NCI-H226 (cell line): ENCODE data around the gene PLA2G5.
A peak's percentile ranks its signal among the peaks of the same experiment; 100 is the strongest.
"Not testable (repeated sequence)": the region's sequence is repeated elsewhere in the genome, so short reads cannot be mapped to it uniquely, and the experiment has no call there.

Source experiments
- DNase-seq: peaks from one replicate; pipeline ENCODE4 v3.0.0-alpha.2; 2015

PLA2G5 gene, protein sequence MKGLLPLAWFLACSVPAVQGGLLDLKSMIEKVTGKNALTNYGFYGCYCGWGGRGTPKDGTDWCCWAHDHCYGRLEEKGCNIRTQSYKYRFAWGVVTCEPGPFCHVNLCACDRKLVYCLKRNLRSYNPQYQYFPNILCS

DNA sequence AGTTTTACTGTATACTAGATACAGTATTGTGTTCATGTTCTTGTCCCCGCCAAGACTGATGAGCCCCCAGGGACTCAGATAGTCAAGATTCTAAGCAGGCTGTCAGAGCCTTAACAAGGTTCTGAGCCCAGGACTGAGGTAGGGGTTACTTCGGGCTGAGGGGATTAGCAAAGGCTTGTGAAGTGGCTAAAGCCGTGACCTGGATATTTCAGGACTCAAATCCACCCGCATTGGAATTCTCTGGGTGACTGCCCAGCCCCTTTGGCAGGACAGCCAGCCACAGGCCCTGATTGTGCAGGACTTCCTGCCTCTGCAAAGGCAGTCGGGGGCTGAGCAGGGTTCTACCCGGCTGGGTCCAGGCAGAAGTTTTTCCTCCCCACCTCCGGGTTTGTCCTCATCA is at the start of gene PLA2G5:
TSS of gene PLA2G5 (plus strand) at position 321 of the 400 bp plus-strand sequence. CDS start 14,637 bp downstream, outside the sequence.
- no peak for DNase-seq

DNA sequence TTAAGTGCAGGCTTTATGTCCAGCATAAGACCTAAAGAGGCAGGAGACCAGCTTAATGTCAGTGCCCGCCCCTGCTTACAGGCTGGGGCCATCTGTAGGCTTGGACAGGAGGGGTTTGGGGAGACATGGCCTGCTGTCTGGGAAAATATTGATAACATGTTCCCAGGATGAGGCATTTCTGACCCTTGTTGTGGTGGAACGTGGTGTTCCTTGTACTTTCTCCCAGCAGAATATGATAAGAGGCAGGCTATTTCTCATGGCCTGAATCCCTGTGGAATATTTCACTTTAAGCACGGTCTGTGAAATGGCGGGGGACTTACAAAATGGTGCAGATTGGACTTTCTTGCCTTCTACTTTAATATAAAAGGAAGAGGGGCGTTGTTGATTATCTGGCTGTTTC is 41.9 kb upstream of the PLA2G5 start:
- DNase-seq = no peak

DNA sequence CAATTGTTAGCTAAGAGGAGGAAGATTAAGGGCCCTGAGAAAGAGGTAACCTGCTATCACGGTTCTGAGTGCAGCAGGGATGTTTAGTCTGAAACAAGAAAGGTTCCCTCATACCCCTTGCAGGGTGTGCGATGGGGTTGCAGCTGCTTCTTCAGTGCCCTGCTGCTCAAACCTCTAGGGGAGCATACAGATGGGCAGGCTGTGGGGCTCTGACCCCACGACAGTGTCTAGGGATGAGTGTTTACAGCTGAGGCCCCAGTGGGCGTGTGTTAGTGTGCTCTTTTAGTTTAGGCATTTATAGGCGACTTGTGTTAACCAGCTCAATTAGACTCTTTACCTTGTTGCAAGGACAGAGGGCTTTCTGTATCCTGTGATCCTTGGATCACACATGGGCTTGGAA is 41.3 kb upstream of the PLA2G5 start:
- no peak for DNase-seq

DNA sequence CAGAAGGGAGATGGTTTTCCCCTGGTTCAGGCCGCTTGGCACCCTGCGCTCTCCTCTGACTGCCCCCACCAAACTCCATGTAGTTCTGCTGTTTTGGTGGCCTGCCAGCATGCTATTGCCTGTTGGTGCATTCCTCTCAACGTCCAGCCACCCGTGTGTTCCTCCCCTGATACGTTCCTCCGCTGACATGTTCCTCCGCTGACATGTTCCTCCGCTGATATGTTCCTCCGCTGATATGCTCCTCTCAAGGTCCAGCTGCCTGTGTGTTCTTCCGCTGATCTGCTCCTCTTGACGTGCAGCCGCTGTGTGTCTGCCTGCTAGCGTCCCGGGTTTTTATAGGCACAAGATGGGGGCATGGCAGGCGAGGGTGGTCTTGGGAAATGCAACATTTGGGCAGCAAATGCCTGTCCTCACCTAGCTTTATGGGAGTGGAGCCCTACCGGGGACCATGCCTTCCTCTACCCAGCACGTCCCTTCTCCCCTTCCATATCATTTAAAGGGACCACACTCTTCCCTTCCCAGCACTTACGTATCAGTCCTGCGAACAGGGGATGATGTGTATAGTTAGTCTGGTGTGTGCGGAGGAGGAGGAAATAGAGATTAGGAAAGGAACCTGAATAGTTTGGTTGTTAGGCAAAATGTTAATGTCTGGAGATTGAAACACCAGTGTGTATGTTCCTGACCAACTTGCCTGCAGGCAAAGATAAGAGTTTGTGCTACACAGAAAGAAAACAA is 40.6 kb upstream of the PLA2G5 start:
- no peak for DNase-seq

DNA sequence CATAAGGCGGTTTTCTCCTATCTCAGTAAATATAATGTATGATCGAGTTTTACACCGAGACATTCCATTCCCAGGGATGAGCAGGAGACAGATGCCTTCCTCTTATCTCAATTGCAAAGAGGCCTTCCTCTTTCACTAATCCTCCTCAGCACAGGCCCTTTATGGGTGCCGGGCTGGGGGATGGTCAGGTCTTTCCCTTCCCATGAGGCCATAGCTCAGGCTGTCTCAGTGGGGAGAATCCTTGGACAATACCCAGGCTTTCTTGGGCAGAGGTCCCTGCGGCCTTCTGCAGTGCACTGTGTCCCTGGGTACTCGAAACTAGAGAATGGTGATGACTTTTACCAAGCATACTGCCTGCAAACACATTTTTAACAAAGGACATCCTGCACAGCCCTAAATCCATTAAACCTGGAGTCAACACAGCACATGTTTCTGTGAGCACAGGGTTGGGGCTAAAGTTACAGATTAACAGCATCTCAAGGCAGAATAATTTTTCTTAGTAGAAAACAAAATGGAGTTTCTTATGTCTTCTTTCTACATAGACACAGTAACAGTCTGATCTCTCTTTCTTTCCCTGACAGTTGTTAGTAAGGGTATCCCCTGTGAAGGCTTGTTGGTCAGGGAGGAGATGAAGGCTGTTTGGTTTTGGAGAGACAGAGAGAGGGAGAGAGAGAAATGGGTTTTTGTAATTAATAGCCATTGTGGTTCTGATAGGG is 39.4 kb upstream of the PLA2G5 start:
- not testable (repeated sequence) for DNase-seq

DNA sequence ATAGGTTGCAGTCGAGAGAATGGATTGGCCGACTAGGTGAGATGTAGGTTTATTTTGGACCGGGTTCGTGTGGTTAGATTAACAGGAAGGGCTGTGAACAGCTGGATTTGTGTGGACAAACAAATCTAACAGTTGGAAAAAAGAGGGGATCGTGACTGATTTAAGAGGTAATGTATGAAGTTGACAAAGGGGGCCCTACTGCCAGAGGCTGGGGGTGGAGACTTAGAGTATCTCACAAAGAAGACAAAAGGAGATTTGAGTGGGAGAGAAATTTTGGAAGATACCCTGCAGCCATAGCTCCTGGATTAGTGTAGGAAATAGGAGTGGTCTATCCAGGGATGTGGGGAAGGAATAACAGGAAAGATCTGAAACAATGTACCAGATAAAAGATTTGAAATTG is 38.8 kb upstream of the PLA2G5 start:
- no peak for DNase-seq

DNA sequence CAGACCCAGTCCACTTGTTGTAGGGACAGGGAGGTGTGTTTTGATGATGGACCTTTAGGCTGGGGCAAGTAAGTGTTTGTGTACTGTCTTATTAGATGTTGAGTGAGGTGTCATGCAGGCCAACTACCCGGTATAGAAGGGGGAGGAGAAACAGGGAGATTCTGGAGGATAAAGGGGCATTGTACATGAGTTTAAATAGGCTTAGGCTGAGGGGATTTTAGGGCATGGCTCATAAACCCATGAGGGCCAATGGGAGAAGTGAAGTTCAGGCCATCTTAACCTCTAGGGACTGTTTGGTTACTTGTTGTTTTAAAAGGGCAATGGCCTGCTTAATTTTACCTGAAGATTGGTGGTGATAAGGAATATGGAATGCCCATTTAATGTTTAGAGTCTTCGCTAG is 38.2 kb upstream of the PLA2G5 start:
- no peak for DNase-seq

DNA sequence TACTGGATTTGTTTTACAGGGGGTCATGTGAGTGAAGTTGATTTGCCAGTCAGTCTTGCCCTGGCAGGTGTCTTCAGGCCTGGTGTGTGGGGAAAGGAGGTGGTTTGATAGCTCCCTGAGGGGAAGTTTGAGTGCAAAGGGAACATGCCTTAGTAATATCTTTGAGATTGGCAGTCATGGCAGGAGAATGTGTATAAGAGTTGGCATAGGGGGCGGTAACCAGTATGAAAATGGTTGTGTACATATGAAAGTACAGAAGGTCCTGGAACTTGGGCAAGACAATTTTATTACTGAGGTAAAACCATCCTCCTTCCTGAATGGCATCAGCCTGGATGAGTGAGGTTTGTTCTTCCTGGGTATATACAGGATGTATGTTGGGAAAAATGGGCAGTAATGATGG is 37.6 kb upstream of the PLA2G5 start:
- DNase-seq = no peak

DNA sequence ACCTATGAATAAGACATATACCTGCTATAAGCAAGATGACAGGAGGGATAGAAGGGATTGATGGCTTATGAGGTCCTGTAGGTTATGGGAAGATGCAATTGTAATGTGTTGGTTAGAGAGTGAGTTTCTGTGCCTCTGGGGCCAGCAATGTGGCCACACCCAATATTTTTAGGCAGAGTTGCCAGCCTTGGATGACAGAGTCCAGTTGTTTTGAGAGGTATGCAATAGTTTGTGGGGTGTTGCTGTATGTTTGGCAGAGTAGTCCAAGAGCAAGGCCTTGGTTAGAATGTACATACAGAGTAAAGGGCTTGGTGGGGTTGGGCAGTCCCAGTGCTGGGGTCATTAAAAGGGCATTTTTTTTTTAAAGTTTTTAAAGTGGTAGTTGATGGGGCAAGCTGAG is 36.6 kb upstream of the PLA2G5 start:
- DNase-seq = no peak

DNA sequence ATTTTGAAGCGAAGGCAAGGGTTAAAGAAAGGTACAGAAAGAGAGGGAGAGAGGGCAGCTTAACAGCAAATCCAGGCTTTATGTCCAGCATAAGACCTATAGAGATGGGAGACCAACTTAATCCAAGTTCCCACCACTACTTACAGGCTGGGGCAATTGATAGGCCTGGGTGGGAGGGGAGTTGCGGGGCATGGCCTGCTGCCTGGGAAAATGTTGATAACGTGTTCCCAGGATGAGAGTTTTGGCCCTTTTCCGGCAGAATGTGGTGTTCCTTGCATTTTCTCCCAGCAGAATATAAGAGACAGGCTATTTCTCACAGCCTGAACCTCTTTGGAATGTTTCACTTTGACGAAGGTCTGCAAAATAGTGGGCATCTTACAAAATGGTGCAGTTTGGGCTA is 34.9 kb upstream of the PLA2G5 start:
- DNase-seq = no peak

DNA sequence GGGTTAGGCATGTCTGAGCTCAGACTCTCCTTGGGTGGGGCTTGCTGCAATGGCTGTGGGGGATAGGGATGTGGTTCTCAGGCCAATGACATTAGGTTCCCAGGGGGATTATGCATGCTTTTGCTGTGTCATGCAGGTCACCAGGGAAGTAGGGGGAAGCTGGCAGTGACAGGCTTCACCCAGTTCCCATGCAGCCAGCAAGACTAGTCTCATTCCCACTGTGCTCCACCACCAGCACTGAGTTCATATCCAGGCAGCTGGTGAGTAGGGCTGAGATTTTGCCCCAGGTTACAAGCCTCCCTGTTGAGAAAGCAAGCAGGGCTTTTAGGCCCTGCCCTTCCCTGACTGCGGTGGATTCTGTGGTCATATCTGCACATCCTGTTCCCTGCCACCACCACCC is 32.1 kb upstream of the PLA2G5 start:
- no peak for DNase-seq

DNA sequence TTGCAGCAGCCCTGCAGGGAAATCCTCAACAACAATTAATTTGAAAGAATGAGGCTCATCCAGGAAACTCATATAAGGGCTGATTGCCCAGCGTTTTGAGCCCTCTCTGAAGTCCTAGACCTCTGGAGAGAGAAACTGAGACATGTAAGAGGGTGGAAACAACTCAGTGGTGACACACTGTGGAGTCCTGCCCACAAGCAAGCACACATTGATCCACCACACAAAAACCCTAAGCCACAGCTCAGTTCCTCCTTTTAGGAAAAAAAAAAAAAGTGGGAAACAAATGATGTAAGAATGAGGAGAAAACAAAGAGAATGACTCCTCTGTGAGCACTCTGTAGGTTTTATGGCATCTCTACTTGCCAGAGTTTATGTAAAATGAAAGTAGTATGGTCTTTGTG is 22.9 kb upstream of the PLA2G5 start:
- DNase-seq = no peak

DNA sequence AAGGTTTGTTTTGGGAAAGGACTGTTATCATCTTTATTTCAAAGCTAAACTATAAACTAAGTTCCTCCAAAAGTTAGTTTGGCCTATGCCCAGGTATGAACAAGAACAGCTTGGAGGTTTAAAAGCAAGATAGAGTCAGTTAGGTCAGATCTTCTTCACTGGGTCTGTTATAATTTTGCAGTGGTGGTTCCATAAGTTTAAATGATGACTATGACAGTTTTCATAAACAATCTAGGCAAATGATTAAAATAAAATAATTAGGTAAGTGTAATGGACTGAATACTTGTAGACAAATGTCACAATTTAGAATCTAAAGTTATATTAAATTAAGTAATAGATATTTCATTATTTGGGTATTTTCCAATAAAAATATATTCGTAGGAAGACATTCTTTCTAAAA is 21.4 kb upstream of the PLA2G5 start:
- DNase-seq = no peak

DNA sequence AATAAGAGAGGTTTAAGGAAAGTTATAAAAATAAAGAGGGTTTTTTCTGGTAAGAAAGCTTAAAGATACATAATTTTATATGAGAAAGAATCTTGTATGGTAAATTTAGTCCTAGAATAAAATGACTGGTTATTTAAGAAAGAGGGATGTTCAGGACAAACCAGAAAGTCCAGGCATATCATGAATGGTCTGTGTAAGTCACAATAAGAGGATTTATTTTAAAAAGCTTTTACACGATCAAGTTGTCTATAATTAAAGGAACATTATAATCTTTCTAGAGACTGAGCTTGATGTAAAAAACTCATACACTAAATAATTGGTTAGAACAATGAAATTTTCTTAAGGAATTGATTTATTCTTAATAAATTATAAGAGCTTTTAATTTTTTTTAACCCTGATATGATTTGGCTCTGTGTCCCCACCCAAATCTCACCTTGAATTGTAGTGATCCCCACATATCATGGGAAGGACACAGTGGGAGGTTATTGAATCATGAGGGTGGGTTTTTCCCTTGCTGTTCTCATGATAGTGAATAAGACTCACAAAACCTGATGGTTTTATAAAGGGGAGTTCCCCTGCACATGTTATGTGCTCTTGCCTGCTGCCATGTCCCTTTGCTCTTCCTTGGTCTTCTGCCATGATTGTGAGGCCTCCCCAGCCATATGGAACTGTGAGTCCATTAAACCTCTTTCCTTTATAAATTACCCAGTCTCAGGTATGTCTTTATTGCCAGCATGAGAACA is 20.8 kb upstream of the PLA2G5 start:
- not testable (repeated sequence) for DNase-seq

DNA sequence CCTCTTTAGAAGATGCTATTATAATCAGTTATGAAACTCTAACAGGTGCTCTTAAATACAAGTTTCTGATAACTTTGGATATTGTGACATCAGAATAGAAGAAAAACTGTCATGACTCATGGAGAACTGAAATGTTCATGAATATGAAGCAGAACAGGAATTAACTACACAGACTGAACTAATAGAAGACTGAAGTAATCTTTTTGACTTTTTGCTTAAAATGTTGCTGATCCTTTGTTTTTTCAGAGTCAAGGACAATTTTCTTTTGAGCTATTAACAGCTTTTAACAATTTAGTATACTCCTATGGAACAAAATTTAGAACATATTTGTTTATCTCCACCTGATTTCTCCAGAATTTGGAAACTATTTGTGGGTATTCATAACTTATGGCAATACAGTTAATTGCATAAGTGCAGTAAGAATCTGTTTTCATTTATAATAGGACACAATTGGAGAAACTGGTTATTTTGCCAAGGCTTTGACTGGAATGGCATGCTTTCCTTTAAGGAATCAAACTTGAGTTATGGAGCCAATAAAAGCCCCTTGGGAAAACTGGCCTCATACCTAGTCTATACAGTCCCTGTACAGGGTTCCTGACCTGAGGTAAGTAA is 18.7 kb upstream of the PLA2G5 start:
- DNase-seq = no peak

DNA sequence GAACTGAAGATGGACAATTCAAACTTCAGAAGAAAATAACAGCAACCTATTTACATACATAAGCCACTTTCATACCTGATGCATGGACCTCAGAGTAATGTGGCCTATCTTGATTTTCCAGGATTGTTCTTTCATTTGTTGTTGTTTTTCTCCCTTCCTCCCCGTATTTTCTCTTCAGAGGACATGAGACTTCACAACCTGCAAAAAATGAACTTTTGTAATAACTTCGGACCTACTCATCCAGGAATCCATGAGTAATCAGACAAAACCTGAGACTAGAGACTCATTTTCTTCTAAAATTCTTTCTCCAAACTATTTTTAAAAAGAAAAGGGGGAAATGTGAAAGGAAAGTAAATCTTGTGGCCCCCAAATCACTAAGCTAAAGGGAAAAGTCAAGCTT is 17.6 kb upstream of the PLA2G5 start:
- no peak for DNase-seq

DNA sequence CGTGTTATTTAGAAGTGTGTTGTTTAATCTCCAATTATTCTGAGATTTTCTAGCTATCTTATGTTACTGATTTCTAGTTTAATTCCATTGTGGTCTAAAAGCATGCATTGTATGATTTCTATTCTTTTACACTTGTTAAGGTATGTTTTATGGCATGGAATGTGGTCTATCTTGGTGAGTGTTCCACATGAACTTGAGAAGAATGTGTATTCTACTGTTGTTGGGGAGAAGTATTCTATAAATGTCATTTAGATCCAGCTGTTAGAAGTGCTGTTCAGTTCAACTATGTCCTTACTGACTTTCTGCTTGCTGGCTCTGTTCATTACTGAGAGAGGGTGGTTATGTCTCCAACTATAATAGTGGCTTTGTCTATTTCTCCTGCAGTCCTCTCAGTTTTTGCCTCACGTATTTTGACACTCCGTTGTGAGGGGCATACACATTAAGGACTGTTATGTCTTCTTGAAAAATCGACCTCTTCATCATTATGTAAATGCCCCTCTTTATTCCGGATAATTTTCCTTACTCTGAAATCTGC is 12.0 kb upstream of the PLA2G5 start:
- DNase-seq = no peak

DNA sequence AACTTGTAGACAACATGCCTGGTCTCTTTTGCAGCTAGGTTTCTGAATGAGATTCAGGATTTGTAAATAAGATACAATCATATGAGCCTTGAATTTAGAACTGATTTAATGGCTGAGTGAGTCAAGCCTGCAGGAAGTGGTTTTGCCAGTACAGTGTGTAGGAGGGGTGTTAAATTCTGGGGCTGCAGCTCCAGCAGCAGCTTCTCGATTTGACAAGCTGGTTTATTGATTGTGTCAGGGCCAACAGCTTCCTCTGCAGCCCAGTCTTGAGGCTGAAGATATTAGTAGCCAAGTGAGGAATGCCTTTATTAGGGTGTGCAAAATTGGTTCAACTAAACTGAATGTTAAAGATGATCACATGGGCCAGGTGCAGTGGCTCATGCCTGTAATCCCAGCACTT is 11.5 kb upstream of the PLA2G5 start:
- peak; percentile 70 for DNase-seq

DNA sequence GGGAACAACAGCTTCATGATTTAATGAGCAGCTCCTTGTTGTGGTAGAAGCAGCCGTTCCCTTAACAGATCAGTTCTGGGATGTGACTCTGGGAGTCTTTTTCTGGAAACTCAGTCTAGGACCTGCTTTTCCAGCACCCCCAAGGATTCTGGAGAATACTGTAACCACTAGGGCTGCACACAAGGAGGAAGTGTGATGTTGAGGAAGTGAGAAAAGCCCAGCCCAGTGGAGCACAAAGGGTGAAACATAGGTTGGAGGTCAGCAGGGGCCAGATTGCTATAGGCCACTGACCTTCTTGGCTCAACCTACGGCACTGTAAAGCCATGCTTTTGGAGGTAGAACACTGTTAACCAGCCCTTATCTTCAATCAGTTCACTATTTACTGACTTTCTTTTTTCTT is 10.1 kb upstream of the PLA2G5 start:
- DNase-seq = no peak

DNA sequence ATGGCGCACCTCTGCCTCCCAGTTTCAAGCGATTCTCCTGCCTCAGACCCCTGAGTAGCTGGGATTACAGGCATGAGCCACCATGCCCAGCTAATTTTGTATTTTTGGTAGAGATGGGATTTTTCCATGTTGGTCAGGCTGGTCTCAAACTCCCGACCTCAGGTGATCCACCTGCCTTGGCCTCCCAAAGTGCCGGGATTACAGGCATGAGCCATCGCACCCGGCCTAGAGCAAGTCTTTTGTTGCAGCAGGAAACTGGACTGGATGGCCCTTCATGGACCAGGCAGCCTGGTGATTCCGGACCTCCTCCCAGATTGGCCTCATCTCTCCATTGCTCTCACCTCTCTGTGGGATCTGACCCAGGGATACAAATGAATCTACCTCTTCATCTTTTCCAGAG is 9.2 kb upstream of the PLA2G5 start:
- DNase-seq = not testable (repeated sequence)

DNA sequence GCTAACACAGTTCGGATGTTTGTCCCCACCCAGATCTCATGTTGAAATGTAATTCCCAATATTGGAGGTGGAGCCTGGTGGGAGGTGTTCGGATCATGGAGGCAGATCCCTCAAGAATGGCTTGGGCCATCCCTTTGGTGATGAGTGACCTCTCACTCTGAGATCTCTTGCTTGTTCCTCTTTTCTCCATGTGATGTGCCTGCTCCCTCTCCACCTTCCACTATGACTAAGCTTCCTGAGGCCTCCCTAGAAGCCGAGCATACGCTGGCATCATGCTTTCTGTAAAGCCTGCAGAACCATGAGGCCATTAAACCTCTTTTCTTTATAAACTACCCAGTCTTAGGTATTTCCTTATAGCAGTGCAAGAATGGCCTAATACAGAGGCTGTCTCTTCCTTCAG is 8.1 kb upstream of the PLA2G5 start:
- DNase-seq = no peak

DNA sequence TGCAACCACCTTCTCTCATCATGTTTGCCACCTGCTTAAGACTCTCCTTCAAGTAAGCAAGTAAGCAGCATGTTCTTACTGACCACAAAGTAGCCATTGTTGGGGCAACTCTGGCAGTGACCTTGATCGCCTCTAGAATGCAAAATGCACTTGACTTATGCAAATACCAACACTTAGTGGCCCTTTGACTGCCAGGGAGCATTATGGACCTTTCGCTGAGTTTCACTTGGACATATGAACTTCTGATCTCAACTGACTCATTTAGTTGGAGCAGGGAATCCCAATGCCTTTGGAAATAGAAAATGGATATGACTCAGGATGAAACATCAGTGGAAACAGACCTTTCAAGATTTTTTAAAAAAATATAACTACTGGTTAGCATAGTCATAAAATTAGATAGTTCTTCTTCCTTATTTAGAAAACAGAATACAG is 6.1 kb upstream of the PLA2G5 start:
- peak; percentile 63 for DNase-seq

DNA sequence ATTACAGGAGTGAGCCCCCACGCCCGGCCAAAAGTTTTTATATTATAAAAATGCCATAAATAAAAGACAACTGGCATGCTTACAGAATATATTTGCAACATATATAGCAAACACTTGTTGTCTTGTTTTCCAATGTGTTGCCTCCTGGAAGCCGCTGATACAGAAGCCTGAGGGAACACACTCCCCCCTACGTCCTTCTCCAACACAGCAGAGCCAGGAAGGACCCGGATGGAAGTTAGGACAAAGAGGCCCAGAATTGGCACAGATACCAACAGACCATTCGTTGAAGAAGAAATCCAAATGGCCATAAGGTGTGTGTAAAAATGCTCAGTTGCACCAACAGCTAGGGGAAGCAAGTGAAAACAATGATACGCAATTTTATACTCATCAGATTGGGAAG is 1.3 kb upstream of the PLA2G5 start:
- DNase-seq = no peak
